ENCODE measurements around the gene SEMA5A.

SEMA5A gene

DNA sequence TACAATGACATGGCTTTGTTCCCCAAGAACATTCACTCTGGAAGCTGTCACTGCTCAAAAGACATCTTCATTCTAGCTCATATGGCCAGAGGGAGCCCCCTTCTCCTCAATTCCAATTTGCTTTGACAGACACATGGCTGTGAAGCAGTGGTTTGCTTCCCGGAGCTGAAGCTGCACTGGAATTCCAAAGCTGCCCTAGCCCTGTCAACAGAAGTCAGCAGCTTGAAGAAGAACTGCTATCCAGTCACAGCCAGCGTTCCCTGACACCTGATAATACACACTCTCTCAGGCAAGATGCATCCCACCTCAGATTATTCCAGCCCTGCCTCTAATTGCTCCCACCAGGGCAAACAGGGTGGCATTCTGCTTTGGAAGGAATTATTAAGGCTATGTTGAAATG, 93.7 kb downstream of the SEMA5A start:
- Mint-ChIP-seq H3K4me1 (peaks cover 80% of the 10 kb centered on the region), H3K4me3 (no peak overlapping the region), H3K27ac (peak overlapping the region; percentile 86), H3K27me3 (ENCODE audit: low read depth, poor library complexity) (no peaks in the 10 kb centered on the region), H3K9me3 (peaks cover 25% of the 10 kb centered on the region), H3K36me3 (ENCODE audit: low read depth) (peaks cover 37% of the 10 kb centered on the region)
- DNase-seq: no peak
- TF ChIP-seq, protein P1, sequence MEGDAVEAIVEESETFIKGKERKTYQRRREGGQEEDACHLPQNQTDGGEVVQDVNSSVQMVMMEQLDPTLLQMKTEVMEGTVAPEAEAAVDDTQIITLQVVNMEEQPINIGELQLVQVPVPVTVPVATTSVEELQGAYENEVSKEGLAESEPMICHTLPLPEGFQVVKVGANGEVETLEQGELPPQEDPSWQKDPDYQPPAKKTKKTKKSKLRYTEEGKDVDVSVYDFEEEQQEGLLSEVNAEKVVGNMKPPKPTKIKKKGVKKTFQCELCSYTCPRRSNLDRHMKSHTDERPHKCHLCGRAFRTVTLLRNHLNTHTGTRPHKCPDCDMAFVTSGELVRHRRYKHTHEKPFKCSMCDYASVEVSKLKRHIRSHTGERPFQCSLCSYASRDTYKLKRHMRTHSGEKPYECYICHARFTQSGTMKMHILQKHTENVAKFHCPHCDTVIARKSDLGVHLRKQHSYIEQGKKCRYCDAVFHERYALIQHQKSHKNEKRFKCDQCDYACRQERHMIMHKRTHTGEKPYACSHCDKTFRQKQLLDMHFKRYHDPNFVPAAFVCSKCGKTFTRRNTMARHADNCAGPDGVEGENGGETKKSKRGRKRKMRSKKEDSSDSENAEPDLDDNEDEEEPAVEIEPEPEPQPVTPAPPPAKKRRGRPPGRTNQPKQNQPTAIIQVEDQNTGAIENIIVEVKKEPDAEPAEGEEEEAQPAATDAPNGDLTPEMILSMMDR (IDR thresholded peaks at IDR 0.05): no peak

GRCh38 chr5:9451037-9451436, 94.8 kb downstream of the SEMA5A start:
- H3K4me3 Mint-ChIP-seq: no peak overlapping the region
- peaks cover 74% of the 10 kb centered on the region for H3K4me1 Mint-ChIP-seq
- no peak overlapping the region for H3K27ac Mint-ChIP-seq
- H3K9me3 Mint-ChIP-seq: peaks cover 25% of the 10 kb centered on the region
- TF ChIP-seq, protein P1 (IDR thresholded peaks at IDR 0.05): no peak
- no peak for DNase-seq
- H3K36me3 Mint-ChIP-seq (ENCODE audit: low read depth): peaks cover 37% of the 10 kb centered on the region
- H3K27me3 Mint-ChIP-seq (ENCODE audit: low read depth, poor library complexity): no peaks in the 10 kb centered on the region

DNA sequence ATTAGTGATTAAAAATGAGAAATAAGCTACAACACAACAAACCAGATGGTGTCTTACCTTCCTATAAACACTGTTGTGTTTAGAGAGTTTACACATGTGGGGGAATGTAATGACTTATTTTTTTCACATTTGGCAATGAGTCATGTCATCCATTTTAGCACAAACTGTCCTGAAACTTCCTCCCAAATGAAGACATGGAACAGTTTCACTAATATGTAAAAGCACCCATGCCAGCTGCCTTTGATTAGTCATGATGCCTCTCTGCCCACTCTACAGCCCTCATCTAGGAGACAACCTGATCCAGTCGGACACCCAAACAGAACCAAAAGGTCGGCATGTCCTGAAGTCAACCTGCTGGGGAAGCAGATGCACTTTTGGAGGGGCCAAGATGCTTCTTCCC, 98.2 kb downstream of the SEMA5A start:
- Mint-ChIP-seq H3K4me1 (peaks cover 48% of the 10 kb centered on the region), H3K27ac (no peak overlapping the region)
- DNase-seq: no peak

DNA sequence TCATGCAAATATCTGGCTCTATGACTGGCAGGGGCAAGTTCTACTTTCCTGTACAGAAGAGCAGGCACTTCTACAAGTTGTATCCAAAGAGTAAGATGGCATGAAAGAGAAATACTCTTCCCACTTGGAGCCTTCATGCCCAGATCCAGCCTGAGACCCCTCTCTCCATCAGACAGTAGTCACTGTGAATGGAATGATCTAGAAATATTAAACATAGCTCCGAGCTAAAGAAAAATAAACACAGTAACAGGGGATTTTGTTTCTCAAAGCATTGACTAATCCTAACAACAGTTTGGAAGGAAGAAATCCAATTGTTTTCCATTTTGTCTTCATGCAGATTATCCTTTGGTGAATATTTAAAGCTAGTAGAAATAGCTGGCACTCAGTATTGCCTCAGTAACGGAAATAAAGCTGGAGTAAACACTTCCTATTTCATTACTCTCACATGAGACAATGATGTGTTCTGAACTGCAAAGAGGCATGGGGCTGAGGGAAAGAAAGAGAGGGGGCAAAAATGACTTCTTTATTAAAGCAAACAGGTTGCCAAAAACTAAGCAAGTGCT, 100.0 kb downstream of the SEMA5A start:
- peaks cover 61% of the 10 kb centered on the region for H3K36me3 Mint-ChIP-seq (ENCODE audit: low read depth)

More for the DNA sequence above, 98.2 kb downstream of the SEMA5A start:
- no peaks in the 10 kb centered on the region for H3K27me3 Mint-ChIP-seq (ENCODE audit: low read depth, poor library complexity)
- H3K4me3 Mint-ChIP-seq: no peak overlapping the region
- H3K36me3 Mint-ChIP-seq (ENCODE audit: low read depth): peaks cover 51% of the 10 kb centered on the region
- peaks cover 32% of the 10 kb centered on the region for H3K9me3 Mint-ChIP-seq
- TF ChIP-seq, protein P1 (IDR thresholded peaks at IDR 0.05): no peak

DNA sequence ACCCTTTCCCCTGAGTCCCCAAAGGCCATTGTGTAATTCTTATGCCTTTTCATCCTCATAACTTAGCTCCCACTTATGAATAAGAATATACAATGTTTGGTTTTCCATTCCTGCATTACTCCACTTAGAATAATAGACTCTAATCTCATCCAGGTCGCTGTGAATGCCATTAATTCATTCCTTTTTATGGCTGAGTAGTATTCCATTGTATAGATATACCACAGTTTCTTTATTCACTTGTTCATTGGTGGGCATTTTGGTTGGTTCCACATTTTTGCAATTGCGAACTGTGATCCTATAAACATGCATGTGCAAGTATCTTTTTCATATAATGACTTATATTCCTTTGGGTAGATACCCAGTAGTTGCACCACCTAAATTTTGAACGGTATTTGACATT, 101.5 kb downstream of the SEMA5A start:
- peaks cover 4% of the 10 kb centered on the region for H3K27me3 Mint-ChIP-seq (ENCODE audit: low read depth, poor library complexity)
- DNase-seq: no peak
- peaks cover 29% of the 10 kb centered on the region for H3K9me3 Mint-ChIP-seq
- H3K4me3 Mint-ChIP-seq: no peak overlapping the region
- TF ChIP-seq, protein P1 (IDR thresholded peaks at IDR 0.05): no peak
- no peak overlapping the region for H3K27ac Mint-ChIP-seq
- H3K4me1 Mint-ChIP-seq: peaks cover 31% of the 10 kb centered on the region
- H3K36me3 Mint-ChIP-seq (ENCODE audit: low read depth): peaks cover 54% of the 10 kb centered on the region

More for the DNA sequence above, 100.0 kb downstream of the SEMA5A start:
- H3K4me3 Mint-ChIP-seq: no peak overlapping the region
- H3K27me3 Mint-ChIP-seq (ENCODE audit: low read depth, poor library complexity): peaks cover 4% of the 10 kb centered on the region
- H3K9me3 Mint-ChIP-seq: peaks cover 33% of the 10 kb centered on the region
- TF ChIP-seq, protein P1 (IDR thresholded peaks at IDR 0.05): no peak
- H3K4me1 Mint-ChIP-seq: peaks cover 30% of the 10 kb centered on the region
- no peak for DNase-seq
- no peak overlapping the region for H3K27ac Mint-ChIP-seq

- Mint-ChIP-seq H3K27me3 (ENCODE audit: low read depth, poor library complexity) (peaks cover 5% of the 10 kb centered on the region), H3K36me3 (ENCODE audit: low read depth) (peaks cover 49% of the 10 kb centered on the region), H3K9me3 (peaks cover 29% of the 10 kb centered on the region), H3K27ac (no peak overlapping the region), H3K4me3 (no peak overlapping the region), H3K4me1 (peaks cover 19% of the 10 kb centered on the region)
- no peak for DNase-seq
- TF ChIP-seq, protein P1 (IDR thresholded peaks at IDR 0.05): no peak
These were observed 104.3 kb downstream of the SEMA5A start for GRCh38 chr5:9441610-9442009.

Measured in nephron progenitor cell (in vitro differentiated cells).